B cell (primary cell): ENCODE measurements around the gene NAB1. TPM values are rescaled to one million over a fixed set of nuclear protein-coding genes. Genes with fewer than 3 reads are reported as not detected.

Experiments
- ATAC-seq: fragments of 200-7000 bp; cut with Tn5 transposase; one replicate; pipeline ENCODE4 v1.10.0; 2021; ENCODE audit warnings: low read depth, mild to moderate bottlenecking, moderate number of reproducible peaks, moderate library complexity
- CTCF ChIA-PET: fragments of 350-600 bp; sonication (Branson Sonifier 250); formaldehyde crosslinking; loops from one replicate; lab custom pipeline; 2021; ENCODE audit warnings: antibody characterized with exemption, inconsistent platforms; lab: Charles Lee
- POLR2A ChIA-PET: fragments of 350-600 bp; sonication (Branson Sonifier 250); formaldehyde crosslinking; loops from one replicate; lab custom pipeline; 2021; ENCODE audit warnings: antibody characterized with exemption; lab: Charles Lee
- DNase-seq: peaks from one replicate; pipeline ENCODE4 v3.0.0; 2013
- H2AFZ ChIP-seq: 2 replicates; pipeline ENCODE4 v1.6.1; 2012; ENCODE audit warnings: mild to moderate bottlenecking, low read depth, low read length; ENCODE audit not compliant: insufficient read depth, poor library complexity, severe bottlenecking
- H3K27ac ChIP-seq, 2 donors: 1 replicate in 1 of 2; 2 replicates in 1 of 2; pipeline ENCODE4 v1.5.1; 2012 to 2013; ENCODE audit warnings: low read length in 2 of 2, mild to moderate bottlenecking in 2 of 2, moderate library complexity in 1 of 2
- H3K27me3 ChIP-seq, 4 experiments: fragments of 200-600 bp in 1 of 4; sonication (generic) in 1 of 4; replicated peaks in 1 of 4; 1 replicate in 2 of 4; 2 replicates in 2 of 4; pipeline versions ENCODE4 v1.6.1 to v1.7.0; 2013 to 2016; ENCODE audit warnings: low read length in 3 of 4, mild to moderate bottlenecking in 2 of 4, mixed read lengths in 1 of 4, moderate library complexity in 1 of 4; ENCODE audit not compliant: insufficient read depth in 4 of 4, control insufficient read depth in 3 of 4; ENCODE audit errors: control extremely low read depth in 1 of 4
- H3K36me3 ChIP-seq, 2 experiments: replicated peaks in 1 of 2; 1 replicate in 1 of 2; 2 replicates in 1 of 2; pipeline versions ENCODE4 v1.6.1 to v1.7.1; 2013; ENCODE audit warnings: low read length in 1 of 2; ENCODE audit not compliant: insufficient read depth in 2 of 2, control insufficient read depth in 1 of 2; ENCODE audit errors: control extremely low read depth in 1 of 2, extremely low read depth in 1 of 2
- H3K4me1 ChIP-seq, 2 donors: fragments of 200-600 bp in 1 of 2; sonication (generic) in 1 of 2; 1 replicate in 1 of 2; 2 replicates in 1 of 2; pipeline versions ENCODE4 v1.5.1 to v1.6.1; 2013 to 2017; ENCODE audit warnings: low read length in 2 of 2; ENCODE audit not compliant: control insufficient read depth in 2 of 2, insufficient read depth in 2 of 2
- H3K4me2 ChIP-seq: replicated peaks from 2 replicates; pipeline ENCODE3; 2012; ENCODE audit warnings: mild to moderate bottlenecking, low read depth, low read length; ENCODE audit not compliant: poor library complexity, severe bottlenecking
- H3K4me3 ChIP-seq, 5 experiments: fragments of 200-600 bp in 1 of 5; sonication (generic) in 1 of 5; 1 replicate in 3 of 5; 2 replicates in 2 of 5; pipeline versions ENCODE4 v1.5.1 to v1.7.0; 2011 to 2016; ENCODE audit warnings: low read length in 4 of 5, mild to moderate bottlenecking in 4 of 5, low read depth in 2 of 5, control low read depth in 1 of 5, moderate library complexity in 1 of 5; ENCODE audit not compliant: insufficient read depth in 1 of 5; ENCODE audit errors: control extremely low read depth in 1 of 5, extremely low read depth in 1 of 5
- H3K79me2 ChIP-seq: fragments of 200-600 bp; sonication (generic); one replicate; pipeline ENCODE4 v1.6.0; 2016; ENCODE audit warnings: low read length; ENCODE audit not compliant: control insufficient read depth, insufficient read depth
- H3K9ac ChIP-seq: fragments of 200-600 bp; sonication (generic); 2 replicates; pipeline ENCODE4 v1.6.1; 2017; ENCODE audit warnings: mild to moderate bottlenecking, low read length, moderate library complexity
- H3K9me3 ChIP-seq, 3 donors: one replicate each; pipeline versions ENCODE4 v1.6.1 to v1.7.1; 2013; ENCODE audit warnings: low read length in 2 of 3; ENCODE audit not compliant: control insufficient read depth in 2 of 3, insufficient read depth in 1 of 3; ENCODE audit errors: control extremely low read depth in 1 of 3
- H4K20me1 ChIP-seq: 2 replicates; pipeline ENCODE4 v1.6.0; 2012; ENCODE audit warnings: mild to moderate bottlenecking, low read length; ENCODE audit not compliant: insufficient read depth, control insufficient read depth, poor library complexity, severe bottlenecking
- H3K27ac Mint-ChIP-seq: one replicate; pipeline ENCODE4 v1.8.0; 2021; ENCODE audit warnings: mixed read lengths
- H3K27me3 Mint-ChIP-seq: one replicate; pipeline ENCODE4 v1.8.0; 2021; ENCODE audit warnings: mixed read lengths
- H3K4me1 Mint-ChIP-seq: one replicate; pipeline ENCODE4 v1.8.0; 2021; ENCODE audit warnings: mixed read lengths
- H3K4me3 Mint-ChIP-seq: one replicate; pipeline ENCODE4 v1.8.0; 2021; ENCODE audit warnings: mixed read lengths
- H3K9me3 Mint-ChIP-seq: one replicate; pipeline ENCODE4 v1.8.0; 2022; ENCODE audit warnings: mixed read lengths; ENCODE audit not compliant: insufficient read depth
- CTCF ChIP-seq: fragments of 200-600 bp; IDR thresholded peaks from one replicate; pipeline ENCODE4 v1.8.0; 2022; ENCODE audit warnings: antibody characterized with exemption, mild to moderate bottlenecking
- EZH2 ChIP-seq: IDR thresholded peaks from 2 replicates; pipeline ENCODE4 v1.6.1; 2012; ENCODE audit warnings: borderline replicate concordance, low read depth, mild to moderate bottlenecking, moderate library complexity, low read length; ENCODE audit not compliant: insufficient read depth, poor library complexity, severe bottlenecking
- WGBS: methylation state at CpG from one replicate; pipeline ENCODE4 v1.1.5; 2013; ENCODE audit warnings: missing lambda C conversion rate; ENCODE audit not compliant: insufficient coverage; 5-methylcytosine and 5-hydroxymethylcytosine counted together
- intact Hi-C: fragments of 100-400 bp; cut with micrococcal nuclease; formaldehyde crosslinking; loops from one replicate; pipeline ENCODE4 v1.10.0; 2022
- polyA plus RNA-seq: library from polyadenylated mRNA; depleted of rRNA; stranded (reverse); fragments of >200 nt; gene quantifications from 2 replicates; pipeline ENCODE4 v1.2.3, GENCODE V29; 2012
- total RNA-seq, 2 donors: library from RNA; stranded (reverse); fragments of 120-200 nt in 1 of 2; gene quantifications; 1 replicate in 1 of 2; 2 replicates in 1 of 2; pipeline versions ENCODE4 v1.2.3 to v1.2.4, GENCODE V29; 2013 to 2022

The NAB1 gene
- total and polyA plus RNA-seq, 2 donors (not counting 1 experiment from before 2014, with no cell fraction given): 6.3 to 24.9 TPM

GRCh38 chr2:190678444-190679162 is 29.7 kb downstream of the NAB1 start:
- Histone ChIP-seq H3K27ac (peak overlapping the region in 1 of 2 donors; percentile 15), H3K36me3 (no peaks in the 10 kb centered on the region), H3K27me3 (no peaks in the 10 kb centered on the region), H3K4me2 (peak overlapping the region; percentile 42), H3K4me3 (no peak overlapping the region), H3K79me2 (no peaks in the 10 kb centered on the region), H2AFZ (peak overlapping the region; percentile 14), H3K9me3 (no peaks in the 10 kb centered on the region), H3K4me1 (peaks cover 14 to 21% of the 10 kb centered on the region in 2 donors), H4K20me1 (no peaks in the 10 kb centered on the region), H3K9ac (no peak overlapping the region)
- 36% methylated on average over 4 of the region's 6 CpGs for WGBS
- DNase-seq (peak; percentile 34), ATAC-seq (no peak)
- CTCF ChIA-PET: interaction anchor here (0.6 to 4.4 kb wide), 5 partner anchors 8 to 909 kb away, joined by 3 to 41 read pairs (median 3); no protein-coding TSS in a partner anchor
- intact Hi-C loops: no loop called here
- TF ChIP-seq EZH2 (no peak), CTCF (no peak)
- Mint-ChIP-seq H3K27me3 (no peaks in the 10 kb centered on the region), H3K27ac (peak overlapping the region; percentile 78), H3K4me1 (peaks cover 43% of the 10 kb centered on the region), H3K4me3 (peak overlapping the region; percentile 68), H3K9me3 (no peaks in the 10 kb centered on the region)
- POLR2A ChIA-PET: interaction anchor here (0.7 to 1.2 kb wide), 2 partner anchors 19 to 144 kb away, joined by 3 to 5 read pairs; partner anchors contain the start of gene NEMP2

- intact Hi-C loops: no loop called here
- TF ChIP-seq CTCF (no peak), EZH2 (no peak)
- Histone ChIP-seq H3K27me3 (no peaks in the 10 kb centered on the region), H3K9me3 (no peaks in the 10 kb centered on the region), H3K27ac (no peak overlapping the region), H3K79me2 (no peaks in the 10 kb centered on the region), H3K36me3 (no peaks in the 10 kb centered on the region), H3K4me1 (peaks cover 14 to 21% of the 10 kb centered on the region in 2 donors), H3K4me3 (no peak overlapping the region), H3K9ac (no peak overlapping the region), H4K20me1 (no peaks in the 10 kb centered on the region), H2AFZ (peak overlapping the region; percentile 45), H3K4me2 (peak overlapping the region; percentile 31)
- ChIA-PET POLR2A (interaction anchor here (1.2 to 1.6 kb wide), 2 partner anchors 31 to 145 kb away, joined by 4 to 5 read pairs; partner anchors contain the start of genes NAB1 and NEMP2), CTCF (interaction anchor here (0.6 to 4.4 kb wide), 18 partner anchors 9 to 592 kb away, joined by 3 to 41 read pairs (median 4); partner anchors contain the start of genes INPP1, MFSD6 and NAB1)
- Mint-ChIP-seq H3K4me3 (peak overlapping the region; percentile 62), H3K27ac (peak overlapping the region; percentile 88), H3K27me3 (no peaks in the 10 kb centered on the region), H3K4me1 (peaks cover 40% of the 10 kb centered on the region), H3K9me3 (no peaks in the 10 kb centered on the region)
- DNase-seq (no peak), ATAC-seq (no peak)
- no CpG with 5 or more reads among the region's 1 CpG for WGBS
Measured at GRCh38 chr2:190679391-190679790, 30.5 kb downstream of the NAB1 start.
